SK-N-SH (cell line): ENCODE results near the gene PSTK. TPM values are rescaled to one million over a fixed set of nuclear protein-coding genes. Genes with fewer than 3 reads are reported as not detected.

Experiments used
- CTCF ChIA-PET: fragments of 300-600, 350-600 bp; formaldehyde crosslinking; extraction: SDS; loops from one replicate; lab custom pipeline; 2021; lab: Yijun Ruan, JAX
- POLR2A ChIA-PET: fragments of 350-600 bp; sonication (Branson Sonifier 250); formaldehyde crosslinking; extraction: SDS; loops from one replicate; lab custom pipeline; 2020; ENCODE audit warnings: antibody characterized with exemption, inconsistent platforms; lab: Yijun Ruan, JAX
- DNase-seq: peaks from one replicate; pipeline ENCODE4 v3.0.0; 2012
- H2AFZ ChIP-seq: fragments of 200-600 bp; sonication (generic); 2 replicates; pipeline ENCODE4 v1.8.1; 2016; ENCODE audit warnings: antibody characterized with exemption, mild to moderate bottlenecking, low read depth
- H3F3A ChIP-seq: fragments of 200-600 bp; sonication (generic); replicated peaks from 2 replicates; pipeline ENCODE3; 2016; ENCODE audit warnings: antibody characterized with exemption, mild to moderate bottlenecking; ENCODE audit not compliant: insufficient read depth
- H3K27ac ChIP-seq, 2 experiments: fragments of 200-500 bp in 1 of 2; fragments of 200-600 bp in 1 of 2; sonication (Bioruptor generic) in 1 of 2; sonication (generic), shearing (Covaris generic) in 1 of 2; 2 replicates each; pipeline versions ENCODE4 v1.5.1 to v1.6.1; 2014 to 2016; ENCODE audit warnings: low read depth in 2 of 2, inconsistent platforms in 1 of 2, low read length in 1 of 2, mild to moderate bottlenecking in 1 of 2, mixed read lengths in 1 of 2
- H3K27me3 ChIP-seq: fragments of 200-600 bp; sonication (generic), shearing (Covaris generic); 2 replicates; pipeline ENCODE4 v1.6.1; 2016; ENCODE audit warnings: mixed run types; ENCODE audit not compliant: insufficient read depth
- H3K36me3 ChIP-seq, 2 experiments: fragments of 200-500 bp in 1 of 2; fragments of 200-600 bp in 1 of 2; sonication (Bioruptor generic) in 1 of 2; sonication (generic) in 1 of 2; replicated peaks in 1 of 2; 2 replicates each; pipeline versions ENCODE3 to v1.5.1; 2014 to 2016; ENCODE audit warnings: low read length in 1 of 2, mild to moderate bottlenecking in 1 of 2; ENCODE audit not compliant: insufficient read depth in 2 of 2, control insufficient read depth in 1 of 2
- H3K4me1 ChIP-seq, 2 experiments: fragments of 200-500 bp in 1 of 2; fragments of 200-600 bp in 1 of 2; sonication (Bioruptor generic) in 1 of 2; sonication (generic), shearing (Covaris generic) in 1 of 2; 2 replicates each; pipeline versions ENCODE4 v1.5.1 to v1.6.1; 2014 to 2016; ENCODE audit warnings: low read depth in 1 of 2, low read length in 1 of 2, mixed run types in 1 of 2; ENCODE audit not compliant: insufficient read depth in 2 of 2, control insufficient read depth in 1 of 2
- H3K4me2 ChIP-seq: fragments of 200-600 bp; sonication (generic), shearing (Covaris generic); 2 replicates; pipeline ENCODE4 v1.6.1; 2017; ENCODE audit warnings: mixed run types
- H3K4me3 ChIP-seq, 2 experiments: fragments of 200-500 bp in 1 of 2; fragments of 200-600 bp in 1 of 2; sonication (Bioruptor generic) in 1 of 2; sonication (generic), shearing (Covaris generic) in 1 of 2; 2 replicates each; pipeline versions ENCODE4 v1.5.1 to v1.8.1; 2014 to 2016; ENCODE audit warnings: low read depth in 2 of 2, inconsistent platforms in 1 of 2, low read length in 1 of 2, mild to moderate bottlenecking in 1 of 2, mixed read lengths in 1 of 2, moderate library complexity in 1 of 2
- H3K79me2 ChIP-seq: fragments of 200-600 bp; sonication (generic); 2 replicates; pipeline ENCODE4 v1.8.1; 2017; ENCODE audit warnings: mild to moderate bottlenecking; ENCODE audit not compliant: insufficient read depth
- H3K9ac ChIP-seq: fragments of 200-600 bp; sonication (generic); 2 replicates; pipeline ENCODE4 v1.6.1; 2017; ENCODE audit warnings: mixed run types
- H3K9me2 ChIP-seq: fragments of 200-600 bp; sonication (generic); 2 replicates; pipeline ENCODE4 v1.6.1; 2017; ENCODE audit warnings: mixed run types
- H3K9me3 ChIP-seq: fragments of 200-600 bp; sonication (generic); 2 replicates; pipeline ENCODE4 v1.6.1; 2017; ENCODE audit warnings: mixed run types, mild to moderate bottlenecking, moderate library complexity
- H4K20me1 ChIP-seq: fragments of 200-600 bp; sonication (generic); 2 replicates; pipeline ENCODE4 v1.6.1; 2017; ENCODE audit warnings: mild to moderate bottlenecking, mixed run types; ENCODE audit not compliant: insufficient read depth
- CHD2 ChIP-seq: fragments of 150-350 bp; IDR thresholded peaks from 2 replicates; pipeline ENCODE4 v1.6.1; 2018; ENCODE audit warnings: low read length; ENCODE audit not compliant: partially characterized antibody
- CTCF ChIP-seq: fragments of 200-600 bp; sonication (generic); IDR thresholded peaks from 2 replicates; pipeline ENCODE4 v1.6.1; 2017; ENCODE audit warnings: antibody characterized with exemption, mild to moderate bottlenecking, moderate library complexity
- ELF1 ChIP-seq: IDR thresholded peaks from 2 replicates; pipeline ENCODE4 v1.4.0; 2012
- EZH2phosphoT487 ChIP-seq: fragments of 200-600 bp; sonication (generic); IDR thresholded peaks from 2 replicates; pipeline ENCODE4 v1.6.1; 2017; ENCODE audit warnings: low read depth, mixed run types, mild to moderate bottlenecking, antibody characterized with exemption, moderate library complexity, borderline replicate concordance
- FOSL2 ChIP-seq: IDR thresholded peaks from 2 replicates; pipeline ENCODE4 v1.4.0; 2012; ENCODE audit warnings: low read depth, mild to moderate bottlenecking, moderate library complexity, borderline replicate concordance
- FOXJ3 ChIP-seq: sonication (generic); formaldehyde crosslinking; IDR thresholded peaks from 2 replicates; pipeline ENCODE4 v1.5.1; 2020; ENCODE audit warnings: mild to moderate bottlenecking, missing genetic modification reagents
- FOXM1 ChIP-seq: IDR thresholded peaks from 2 replicates; pipeline ENCODE4 v1.4.0; 2012; ENCODE audit warnings: low read depth, mild to moderate bottlenecking
- GABPA ChIP-seq: IDR thresholded peaks from 2 replicates; pipeline ENCODE4 v1.4.0; 2012; ENCODE audit warnings: low read depth, mild to moderate bottlenecking
- JUND ChIP-seq: IDR thresholded peaks from 2 replicates; pipeline ENCODE4 v1.4.0; 2012
- NFIC ChIP-seq: IDR thresholded peaks from 2 replicates; pipeline ENCODE4 v1.4.0; 2012; ENCODE audit warnings: borderline replicate concordance
- NRF1 ChIP-seq: IDR thresholded peaks from 2 replicates; pipeline ENCODE4 v1.6.1; 2012; ENCODE audit warnings: low read depth, mild to moderate bottlenecking, low read length
- PBX3 ChIP-seq: IDR thresholded peaks from 2 replicates; pipeline ENCODE4; 2012
- RCOR1 ChIP-seq: fragments of 150-350 bp; IDR thresholded peaks from 2 replicates; pipeline ENCODE4 v1.6.1; 2017; ENCODE audit warnings: antibody characterized with exemption, low read length
- REST ChIP-seq: IDR thresholded peaks from 2 replicates; pipeline ENCODE4 v1.6.1; 2012; ENCODE audit warnings: mild to moderate bottlenecking, low read depth, low read length, moderate library complexity
- RXRA ChIP-seq: IDR thresholded peaks from 2 replicates; pipeline ENCODE4 v1.4.0; 2012; ENCODE audit warnings: low read depth, mild to moderate bottlenecking, borderline replicate concordance
- SMC3 ChIP-seq: IDR thresholded peaks from 2 replicates; pipeline ENCODE4 v1.6.1; 2012; ENCODE audit warnings: low read depth, low read length, improper control_type of control experiment
- TCF12 ChIP-seq: IDR thresholded peaks from 2 replicates; pipeline ENCODE4 v1.4.0; 2012
- USF1 ChIP-seq: IDR thresholded peaks from 2 replicates; pipeline ENCODE4 v1.4.0; 2012; ENCODE audit warnings: low read depth, borderline replicate concordance
- YY1 ChIP-seq: IDR thresholded peaks from 2 replicates; pipeline ENCODE4 v1.4.0; 2012; ENCODE audit warnings: low read depth, mild to moderate bottlenecking
- WGBS: methylation state at CpG from one replicate; pipeline ENCODE4 v1.1.6; 2017; ENCODE audit warnings: low lambda C conversion rate; 5-methylcytosine and 5-hydroxymethylcytosine counted together
- polyA plus RNA-seq, 3 experiments: library from polyadenylated mRNA; depleted of rRNA; stranded (reverse); fragments of >200 nt; gene quantifications; 2 replicates each; pipeline ENCODE4 v1.2.3, GENCODE V29; 2012
- TF ChIP-seq, protein P1 (sequence below): IDR thresholded peaks from 2 replicates; pipeline ENCODE4 v1.4.0; 2012; ENCODE audit warnings: low read depth
- TF ChIP-seq, protein P2 (sequence below): fragments of 150-350 bp; IDR thresholded peaks from 2 replicates; pipeline ENCODE4 v1.6.1; 2017; ENCODE audit warnings: antibody characterized with exemption, low read length, low read depth, borderline replicate concordance

PSTK gene
- polyA plus RNA-seq, 1 of the 3 experiments (the other 2 are of a cell fraction): 8.4 TPM

DNA sequence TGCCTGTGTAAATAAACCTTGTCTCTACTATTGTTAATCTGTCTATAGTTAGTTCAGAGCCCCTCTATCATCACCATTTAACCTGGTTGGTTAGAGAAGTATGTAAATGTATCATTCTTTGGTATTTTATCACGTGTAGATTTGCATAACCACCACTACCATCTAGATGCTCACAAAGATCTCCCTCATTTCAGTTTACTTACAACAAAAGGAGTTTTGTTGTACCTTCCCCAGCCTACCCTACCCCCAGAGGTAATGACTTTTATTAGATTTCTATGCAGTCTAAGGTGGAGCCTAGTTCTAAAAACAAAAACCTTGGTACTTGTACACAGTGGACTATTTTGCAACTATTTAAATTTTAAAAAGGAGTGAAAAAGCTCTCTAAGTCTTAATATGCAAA, 46.1 kb downstream of the PSTK start:
- H3K79me2 ChIP-seq: no peaks in the 10 kb centered on the region
- no peak for DNase-seq
- ChIA-PET POLR2A (no interaction called here), CTCF (interaction anchor here (1.5 kb wide), 1 partner anchor 17 kb away, joined by 3 read pairs; no protein-coding TSS in a partner anchor)
- H3K9me2 ChIP-seq: no peaks in the 10 kb centered on the region
- H3F3A ChIP-seq: no peaks in the 10 kb centered on the region
- H3K4me3 ChIP-seq: no peak overlapping the region
- WGBS: 82% methylated on average over 1 of the region's 1 CpG
- no peak for TF ChIP-seq CHD2
- no peak for TF ChIP-seq RXRA
- no peak for TF ChIP-seq TCF12
- TF ChIP-seq REST: no peak
- TF ChIP-seq ELF1: no peak
- TF ChIP-seq, protein P1, sequence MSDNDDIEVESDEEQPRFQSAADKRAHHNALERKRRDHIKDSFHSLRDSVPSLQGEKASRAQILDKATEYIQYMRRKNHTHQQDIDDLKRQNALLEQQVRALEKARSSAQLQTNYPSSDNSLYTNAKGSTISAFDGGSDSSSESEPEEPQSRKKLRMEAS: no peak
- TF ChIP-seq FOXM1: no peak
- H3K9ac ChIP-seq: no peak overlapping the region
- H3K9me3 ChIP-seq: no peaks in the 10 kb centered on the region
- H3K27ac ChIP-seq: no peak overlapping the region
- H2AFZ ChIP-seq: no peak overlapping the region
- H3K4me2 ChIP-seq: no peak overlapping the region
- no peaks in the 10 kb centered on the region; a peak in 1 of 4 replicates for H3K4me1 ChIP-seq
- no peaks in the 10 kb centered on the region for H3K27me3 ChIP-seq
- H4K20me1 ChIP-seq: no peaks in the 10 kb centered on the region
- no peaks in the 10 kb centered on the region for H3K36me3 ChIP-seq

GRCh38 chr10:123027861-123028260, 47.7 kb downstream of the PSTK start:
- Histone ChIP-seq H3K27me3 (no peaks in the 10 kb centered on the region), H3K4me3 (no peak overlapping the region), H3K27ac (no peak overlapping the region), H3K4me1 (no peaks in the 10 kb centered on the region; a peak in 1 of 4 replicates), H3K9ac (no peak overlapping the region), H3K9me3 (no peaks in the 10 kb centered on the region), H3K9me2 (no peaks in the 10 kb centered on the region), H3K36me3 (no peaks in the 10 kb centered on the region), H2AFZ (no peak overlapping the region), H3K4me2 (no peak overlapping the region), H3K79me2 (no peaks in the 10 kb centered on the region), H3F3A (no peaks in the 10 kb centered on the region), H4K20me1 (no peaks in the 10 kb centered on the region)
- POLR2A ChIA-PET: no interaction called here
- CTCF ChIA-PET: interaction anchor here (1.5 kb wide), 1 partner anchor 15 kb away, joined by 3 read pairs; no protein-coding TSS in a partner anchor
- no peak for DNase-seq
- TF ChIP-seq, protein P2, sequence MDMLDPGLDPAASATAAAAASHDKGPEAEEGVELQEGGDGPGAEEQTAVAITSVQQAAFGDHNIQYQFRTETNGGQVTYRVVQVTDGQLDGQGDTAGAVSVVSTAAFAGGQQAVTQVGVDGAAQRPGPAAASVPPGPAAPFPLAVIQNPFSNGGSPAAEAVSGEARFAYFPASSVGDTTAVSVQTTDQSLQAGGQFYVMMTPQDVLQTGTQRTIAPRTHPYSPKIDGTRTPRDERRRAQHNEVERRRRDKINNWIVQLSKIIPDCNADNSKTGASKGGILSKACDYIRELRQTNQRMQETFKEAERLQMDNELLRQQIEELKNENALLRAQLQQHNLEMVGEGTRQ: no peak
- TF ChIP-seq JUND: no peak
- no peak for TF ChIP-seq NRF1
- no peak for TF ChIP-seq USF1
- no peak for TF ChIP-seq FOXM1
- no peak for TF ChIP-seq SMC3
- TF ChIP-seq NFIC: no peak
- no peak for TF ChIP-seq FOXJ3
- TF ChIP-seq RCOR1: no peak
- no peak for TF ChIP-seq ELF1
- no peak for TF ChIP-seq PBX3
- TF ChIP-seq YY1: no peak
- TF ChIP-seq, protein P1: no peak
- no peak for TF ChIP-seq GABPA
- no peak for TF ChIP-seq EZH2phosphoT487
- no peak for TF ChIP-seq CTCF
- no peak for TF ChIP-seq FOSL2
